HEK293 (cell line): ENCODE data around the gene ELAVL3.

Experiments used
- SP2 ChIP-seq: fragments of 450-650 bp; formaldehyde crosslinking; IDR thresholded peaks from 2 replicates; pipeline ENCODE4 v1.5.1; 2016; ENCODE audit warnings: missing biosample characterization, missing genetic modification characterization
- TCF7L2 ChIP-seq: IDR thresholded peaks from 2 replicates; pipeline ENCODE4 v1.6.1; 2011; ENCODE audit warnings: low read depth, mild to moderate bottlenecking, inconsistent platforms, low read length, moderate library complexity, borderline replicate concordance
- ZBTB7A ChIP-seq: fragments of 450-650 bp; formaldehyde crosslinking; IDR thresholded peaks from 2 replicates; pipeline ENCODE4 v1.5.1; 2016; ENCODE audit warnings: low read depth, missing biosample characterization, missing genetic modification characterization

GRCh38 chr19:11447347-11448262 is 33.2 kb downstream of the ELAVL3 start:
- TF ChIP-seq SP2 = no peak
- TF ChIP-seq ZBTB7A (tag by site-specific recombination) = no peak
- no peak for TF ChIP-seq TCF7L2
